ENCODE data around the gene NAA38.
"Not testable (repeated sequence)": the region's sequence is repeated elsewhere in the genome, so short reads cannot be mapped to it uniquely, and the experiment has no call there.

NAA38 gene

DNA sequence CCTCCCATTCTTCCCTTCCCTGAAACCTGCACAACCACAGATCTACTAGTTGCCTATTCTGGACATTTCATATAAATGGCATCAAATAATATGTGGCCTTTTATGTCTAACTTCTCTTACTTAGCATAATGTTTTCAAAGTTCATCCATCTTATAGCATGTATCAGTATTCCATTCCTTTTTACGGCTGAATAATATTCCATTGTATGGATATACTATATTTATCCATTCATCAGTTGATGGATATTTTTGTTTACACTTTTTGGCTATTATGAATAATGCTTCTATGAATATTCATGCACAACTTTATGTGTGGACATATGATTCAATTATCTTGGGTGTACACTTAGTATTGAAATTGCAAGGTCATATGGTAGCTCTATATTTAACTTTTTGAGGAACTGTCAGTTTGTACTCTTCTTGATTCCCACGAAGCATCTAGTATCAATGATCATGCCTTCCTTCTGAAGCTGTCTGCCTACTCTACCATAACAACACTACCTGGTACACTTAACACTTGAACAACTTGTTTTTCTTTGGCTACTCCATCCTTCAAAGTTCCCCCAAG lies 18.5 kb upstream of the NAA38 start:
- Histone ChIP-seq H3K27ac (no peak overlapping the region), H3K9ac (ENCODE audit: insufficient read length) (no peak overlapping the region), H3K36me3 (ENCODE audit: insufficient read depth, low read length) (peaks cover 11% of the 10 kb centered on the region; the same call in 1 of the 2 replicates), H3K9me3 (ENCODE audit: low read depth, low read length) (no peaks in the 10 kb centered on the region), H3K4me3 (no peak overlapping the region)
- DNase-seq (ENCODE audit: low read depth, low spot score) = no peak
- no peak for TF ChIP-seq POLR2AphosphoS5 (IDR thresholded peaks at IDR 0.05; ENCODE audit: borderline replicate concordance, low read depth, low read length)

DNA sequence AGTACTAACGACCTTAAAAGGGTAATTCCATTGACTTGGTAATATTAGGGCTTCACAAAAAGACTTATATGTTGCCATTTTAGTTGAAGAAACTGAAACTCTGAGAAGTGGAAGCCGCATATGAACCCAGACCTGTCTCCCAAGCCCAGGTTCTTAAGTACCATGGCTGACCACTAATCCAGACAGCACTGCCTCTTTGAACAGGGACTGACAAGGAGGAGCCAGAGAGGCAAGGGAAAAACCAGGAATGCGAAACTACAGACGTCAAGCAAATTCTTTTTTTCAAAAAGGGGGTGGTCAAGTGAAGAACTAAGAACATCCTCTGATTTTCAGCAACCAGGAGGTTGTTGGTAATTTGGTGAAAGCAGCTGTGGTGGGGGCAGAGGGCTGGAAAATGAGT lies 15.7 kb upstream of the NAA38 start:
- Histone ChIP-seq H3K9me3 (ENCODE audit: low read depth, low read length) (no peaks in the 10 kb centered on the region), H3K4me3 (no peak overlapping the region), H3K27ac (no peak overlapping the region), H3K9ac (ENCODE audit: insufficient read length) (no peak overlapping the region), H3K36me3 (ENCODE audit: insufficient read depth, low read length) (0 out of 2 replicates have a peak, but pooled peaks cover 2% of the 10 kb centered on the region)
- DNase-seq (ENCODE audit: low read depth, low spot score) = no peak
- TF ChIP-seq POLR2AphosphoS5 (IDR thresholded peaks at IDR 0.05; ENCODE audit: borderline replicate concordance, low read depth, low read length) = no peak
- no peak for TF ChIP-seq FOXP2 (optimal IDR thresholded peaks at IDR 0.05; ENCODE audit: control extremely low read depth, extremely low read length, insufficient read depth)
- no peak for TF ChIP-seq EZH2 (IDR thresholded peaks at IDR 0.05)

DNA sequence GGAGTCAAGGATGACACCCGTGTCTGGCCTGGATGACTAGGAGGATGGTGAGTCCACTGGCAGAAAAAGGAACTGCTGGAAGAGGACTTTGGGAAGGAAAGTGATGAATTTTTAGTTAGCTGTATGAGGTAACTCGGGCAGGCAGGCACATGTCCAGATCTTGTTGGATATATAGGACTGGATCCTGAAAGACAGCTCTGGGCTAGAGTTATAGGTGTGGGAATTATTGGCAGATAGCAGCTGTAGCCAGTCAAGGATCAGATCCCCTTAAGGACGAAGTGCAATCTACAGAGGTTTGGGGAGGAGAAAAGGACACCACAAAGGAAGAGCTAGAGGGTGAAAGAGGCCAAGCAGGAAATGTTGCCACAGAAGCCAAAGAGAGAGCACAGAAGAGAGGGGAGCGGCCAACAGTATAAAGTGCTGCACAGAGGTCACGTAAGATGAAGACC lies 10.5 kb upstream of the NAA38 start:
- no peak for TF ChIP-seq EZH2 (IDR thresholded peaks at IDR 0.05)
- no peak for TF ChIP-seq POLR2AphosphoS5 (IDR thresholded peaks at IDR 0.05; ENCODE audit: borderline replicate concordance, low read depth, low read length)
- no peak for TF ChIP-seq FOXP2 (optimal IDR thresholded peaks at IDR 0.05; ENCODE audit: control extremely low read depth, extremely low read length, insufficient read depth)
- H3K4me3 ChIP-seq = no peak overlapping the region
- H3K36me3 ChIP-seq (ENCODE audit: insufficient read depth, low read length) = no peaks in the 10 kb centered on the region; the same call in 1 of the 2 replicates
- H3K9ac ChIP-seq (ENCODE audit: insufficient read length) = no peak overlapping the region
- no peak overlapping the region for H3K27ac ChIP-seq
- no peak for DNase-seq (ENCODE audit: low read depth, low spot score)
- H3K9me3 ChIP-seq (ENCODE audit: low read depth, low read length) = no peaks in the 10 kb centered on the region

DNA sequence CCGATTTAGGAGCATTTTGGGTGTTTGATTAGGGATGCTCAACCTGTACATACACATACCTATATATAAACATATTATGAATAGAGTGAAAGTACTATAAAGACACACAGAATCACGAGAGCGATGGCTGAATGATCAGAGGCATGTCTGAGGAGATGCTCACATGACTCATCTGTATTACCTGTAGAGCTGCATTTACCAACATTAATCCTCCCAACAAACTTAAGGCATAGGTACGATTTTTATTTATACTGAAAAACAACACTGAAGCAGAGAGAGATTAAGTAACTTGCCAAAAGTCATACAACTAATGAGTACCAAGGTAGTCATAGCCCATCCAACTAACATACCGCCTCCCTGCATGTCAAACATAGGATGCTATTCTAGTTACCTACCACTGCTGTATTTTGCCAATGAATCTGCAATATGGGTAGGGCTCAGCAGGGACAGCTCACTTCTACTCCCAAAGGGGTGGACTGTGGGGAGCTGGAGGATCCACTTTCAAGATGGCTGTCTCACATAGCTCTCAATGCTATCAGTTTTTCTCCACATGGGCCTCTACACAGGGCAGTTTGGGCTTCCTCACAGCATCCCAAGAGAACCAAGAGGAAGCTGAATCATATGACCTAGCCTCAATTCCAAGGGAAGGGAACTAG lies 7.8 kb upstream of the NAA38 start:
- Histone ChIP-seq H3K9ac (ENCODE audit: insufficient read length) (no peak overlapping the region), H3K9me3 (ENCODE audit: low read depth, low read length) (no peaks in the 10 kb centered on the region), H3K27ac (no peak overlapping the region), H3K36me3 (ENCODE audit: insufficient read depth, low read length) (peaks cover 10% of the 10 kb centered on the region; the same call in 1 of the 2 replicates), H3K4me3 (no peak overlapping the region)
- TF ChIP-seq POLR2AphosphoS5 (IDR thresholded peaks at IDR 0.05; ENCODE audit: borderline replicate concordance, low read depth, low read length) = no peak
- no peak for TF ChIP-seq EZH2 (IDR thresholded peaks at IDR 0.05)
- TF ChIP-seq FOXP2 (optimal IDR thresholded peaks at IDR 0.05; ENCODE audit: control extremely low read depth, extremely low read length, insufficient read depth) = no peak
- DNase-seq (ENCODE audit: low read depth, low spot score) = no peak

DNA sequence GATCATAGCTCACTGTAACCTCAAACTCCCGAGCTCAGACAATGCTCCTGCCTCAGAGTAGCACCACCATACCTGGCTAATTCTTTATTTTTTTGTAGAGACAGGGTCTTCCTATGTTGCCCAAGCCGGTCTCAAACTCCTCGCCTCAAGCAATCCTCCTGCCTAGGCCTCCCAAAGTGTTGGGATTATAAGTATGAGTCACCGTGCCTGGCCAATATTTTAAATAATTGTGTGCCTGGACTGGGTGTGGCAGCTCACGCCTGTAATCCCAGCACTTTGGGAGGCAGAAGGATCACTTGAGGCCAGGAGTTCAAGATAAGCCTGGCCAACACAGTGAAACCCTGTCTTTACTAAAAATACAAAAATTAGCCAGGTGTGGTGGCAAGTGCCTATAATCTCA lies 7.0 kb upstream of the NAA38 start:
- not testable (repeated sequence) for H3K9ac ChIP-seq (ENCODE audit: insufficient read length); H3K36me3 ChIP-seq (ENCODE audit: insufficient read depth, low read length); H3K9me3 ChIP-seq (ENCODE audit: low read depth, low read length); H3K4me3 ChIP-seq; H3K27ac ChIP-seq; DNase-seq (ENCODE audit: low read depth, low spot score)

DNA sequence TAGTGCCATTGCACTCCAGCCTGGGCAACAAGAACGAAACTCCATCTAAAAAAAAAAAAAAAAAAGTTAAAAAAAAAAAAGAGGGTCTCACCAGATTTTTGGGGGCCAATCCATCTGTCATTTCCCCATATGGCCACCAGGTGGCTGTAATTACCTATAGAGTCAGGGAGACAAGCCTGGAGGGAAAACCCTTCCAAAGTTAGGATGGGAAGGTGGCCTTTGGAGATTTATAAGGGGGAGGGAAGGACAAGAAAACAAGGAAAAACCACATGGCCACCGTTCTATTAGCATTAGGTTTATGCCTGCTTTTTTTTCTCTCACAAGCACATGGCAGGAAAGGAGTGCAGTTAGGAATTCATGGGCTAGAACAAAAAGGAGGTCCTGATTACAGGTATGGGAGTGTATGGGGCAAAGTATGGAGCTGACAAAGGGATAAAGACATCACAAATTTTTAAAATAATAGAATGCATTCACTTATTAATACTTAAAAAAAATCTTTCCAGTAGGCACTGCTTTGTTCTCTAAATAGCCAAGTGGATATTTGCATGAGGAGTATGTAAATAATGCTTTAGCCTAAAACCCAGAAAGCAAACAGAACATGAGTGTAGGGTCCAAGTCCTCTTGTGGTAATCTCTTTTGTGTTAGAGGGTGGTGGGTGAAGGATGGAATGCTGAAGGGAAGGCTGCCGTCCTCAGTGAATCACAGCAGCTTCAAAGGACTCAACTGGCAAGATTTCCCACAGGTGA lies 5.5 kb upstream of the NAA38 start:
- no peak for DNase-seq (ENCODE audit: low read depth, low spot score)
- Histone ChIP-seq H3K36me3 (ENCODE audit: insufficient read depth, low read length) (peaks cover 13% of the 10 kb centered on the region), H3K27ac (no peak overlapping the region), H3K9me3 (ENCODE audit: low read depth, low read length) (no peaks in the 10 kb centered on the region), H3K4me3 (no peak overlapping the region), H3K9ac (ENCODE audit: insufficient read length) (no peak overlapping the region)
- TF ChIP-seq FOXP2 (optimal IDR thresholded peaks at IDR 0.05; ENCODE audit: control extremely low read depth, extremely low read length, insufficient read depth) (no peak), EZH2 (IDR thresholded peaks at IDR 0.05) (no peak), POLR2AphosphoS5 (IDR thresholded peaks at IDR 0.05; ENCODE audit: borderline replicate concordance, low read depth, low read length) (no peak)

DNA sequence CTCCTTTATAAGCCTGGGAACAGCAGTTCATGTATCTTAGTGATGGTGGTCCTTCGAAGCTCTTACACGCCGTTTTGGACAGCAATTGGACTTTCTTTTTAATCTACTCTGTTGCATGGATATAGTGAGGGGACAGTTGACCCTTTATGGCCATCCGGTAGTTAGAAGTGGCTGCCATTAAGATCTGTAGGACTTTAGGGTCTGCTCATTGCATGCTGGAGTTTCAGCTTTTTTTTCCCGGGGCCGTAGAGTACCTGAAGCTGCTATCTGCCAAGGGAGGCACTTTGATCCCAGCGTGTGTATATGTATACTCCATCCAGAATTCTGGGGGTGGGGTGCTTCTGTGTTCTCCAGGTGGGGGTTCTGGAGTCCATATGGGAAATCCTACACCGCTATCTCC lies 1.7 kb upstream of the NAA38 start:
- Histone ChIP-seq H3K36me3 (ENCODE audit: insufficient read depth, low read length) (peaks cover 18% of the 10 kb centered on the region), H3K9ac (ENCODE audit: insufficient read length) (peak overlapping the region; percentile 86), H3K27ac (no peak overlapping the region), H3K4me3 (peak overlapping the region; percentile 81), H3K9me3 (ENCODE audit: low read depth, low read length) (no peaks in the 10 kb centered on the region)
- TF ChIP-seq FOXP2 (optimal IDR thresholded peaks at IDR 0.05; ENCODE audit: control extremely low read depth, extremely low read length, insufficient read depth) (no peak), POLR2AphosphoS5 (IDR thresholded peaks at IDR 0.05; ENCODE audit: borderline replicate concordance, low read depth, low read length) (no peak)
- DNase-seq (ENCODE audit: low read depth, low spot score) = no peak

DNA sequence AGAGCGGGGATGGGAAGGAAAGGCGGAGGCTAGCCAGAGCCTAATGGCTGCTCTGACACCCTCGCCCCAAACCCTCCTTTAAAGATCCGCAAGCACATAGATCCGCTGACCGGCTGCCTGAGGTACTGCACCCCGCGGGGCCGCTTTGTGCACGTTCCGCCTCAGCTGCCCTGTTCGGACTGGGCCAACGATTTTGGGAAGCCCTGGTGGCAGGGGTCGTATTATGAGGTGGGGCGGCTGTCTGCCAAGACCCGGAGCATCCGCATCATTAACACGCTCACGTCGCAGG lies 1.1 kb upstream of the NAA38 start:
- no peaks in the 10 kb centered on the region for H3K9me3 ChIP-seq (ENCODE audit: low read depth, low read length)
- peak overlapping the region; percentile 86 for H3K9ac ChIP-seq (ENCODE audit: insufficient read length)
- no peak overlapping the region; the same call in 1 of the 2 replicates for H3K27ac ChIP-seq
- TF ChIP-seq EZH2 (IDR thresholded peaks at IDR 0.05) = no peak
- no peak for TF ChIP-seq FOXP2 (optimal IDR thresholded peaks at IDR 0.05; ENCODE audit: control extremely low read depth, extremely low read length, insufficient read depth)
- TF ChIP-seq POLR2AphosphoS5 (IDR thresholded peaks at IDR 0.05; ENCODE audit: borderline replicate concordance, low read depth, low read length) = no peak
- peaks cover 24% of the 10 kb centered on the region for H3K36me3 ChIP-seq (ENCODE audit: insufficient read depth, low read length)
- no peak for DNase-seq (ENCODE audit: low read depth, low spot score)
- peak overlapping the region; percentile 81 for H3K4me3 ChIP-seq
